ENCODE measurements around the gene CD3D.

CD3D gene

GRCh38 chr11:118359295-118359958 is 16.9 kb upstream of the CD3D start, which contains the start of gene UBE4A:
UBE4A (plus strand) TSS chr11:118359600; CDS start chr11:118365081, 5,481 bp downstream.
- H3K4me1 ChIP-seq (ENCODE audit: insufficient read depth, low read length) = peaks cover 5% of the 10 kb centered on the region
- H3K27ac ChIP-seq (ENCODE audit: low read depth, low read length) = peak within 1 kb of the TSS; percentile 50
- no peaks in the 10 kb centered on the region for H3K27me3 ChIP-seq (ENCODE audit: control insufficient read depth in 1 of 2, insufficient read depth in 2 of 2, low read length in 2 of 2)
- H3K9ac ChIP-seq (ENCODE audit: low read length) = peak within 1 kb of the TSS; percentile 69
- no peaks in the 10 kb centered on the region for H3K9me3 ChIP-seq (ENCODE audit: low read length)
- no peaks in the 10 kb centered on the region for H3K36me3 ChIP-seq (ENCODE audit: insufficient read depth, low read length)
- peak within 1 kb of the TSS; percentile 90 to 91 for H3K4me3 ChIP-seq (ENCODE audit: low read depth in 1 of 2, low read length in 2 of 2)

- Histone ChIP-seq H3K4me1 (ENCODE audit: insufficient read depth, low read length) (peaks cover 5% of the 10 kb centered on the region), H3K36me3 (ENCODE audit: insufficient read depth, low read length) (no peaks in the 10 kb centered on the region), H3K27ac (ENCODE audit: low read depth, low read length) (no peak overlapping the region), H3K9ac (ENCODE audit: low read length) (no peak overlapping the region), H3K27me3 (ENCODE audit: control insufficient read depth in 1 of 2, insufficient read depth in 2 of 2, low read length in 2 of 2) (no peaks in the 10 kb centered on the region), H3K4me3 (ENCODE audit: low read depth in 1 of 2, low read length in 2 of 2) (no peak overlapping the region), H3K9me3 (ENCODE audit: low read length) (no peaks in the 10 kb centered on the region)
Measured at GRCh38 chr11:118358071-118358470, 15.6 kb upstream of the CD3D start.

GRCh38 chr11:118353084-118353710 is 10.7 kb upstream of the CD3D start:
- Histone ChIP-seq H3K9me3 (ENCODE audit: low read length) (no peaks in the 10 kb centered on the region), H3K27me3 (ENCODE audit: control insufficient read depth in 1 of 2, insufficient read depth in 2 of 2, low read length in 2 of 2) (no peaks in the 10 kb centered on the region)

GRCh38 chr11:118349475-118349874 is 7.0 kb upstream of the CD3D start:
- H3K4me3 ChIP-seq (ENCODE audit: low read depth in 1 of 2, low read length in 2 of 2) = no peak overlapping the region
- H3K27me3 ChIP-seq (ENCODE audit: control insufficient read depth in 1 of 2, insufficient read depth in 2 of 2, low read length in 2 of 2) = peaks cover 0 to under 1% of the 10 kb centered on the region in 2 donors
- H3K9me3 ChIP-seq (ENCODE audit: low read length) = no peaks in the 10 kb centered on the region
- H3K27ac ChIP-seq (ENCODE audit: low read depth, low read length) = no peak overlapping the region
- H3K36me3 ChIP-seq (ENCODE audit: insufficient read depth, low read length) = no peaks in the 10 kb centered on the region
- H3K4me1 ChIP-seq (ENCODE audit: insufficient read depth, low read length) = no peaks in the 10 kb centered on the region
- H3K9ac ChIP-seq (ENCODE audit: low read length) = no peak overlapping the region

More at GRCh38 chr11:118353084-118353710, 10.7 kb upstream of the CD3D start:
- no peak overlapping the region for H3K27ac ChIP-seq (ENCODE audit: low read depth, low read length)
- H3K4me3 ChIP-seq (ENCODE audit: low read depth in 1 of 2, low read length in 2 of 2) = no peak overlapping the region
- H3K4me1 ChIP-seq (ENCODE audit: insufficient read depth, low read length) = no peaks in the 10 kb centered on the region
- no peaks in the 10 kb centered on the region for H3K36me3 ChIP-seq (ENCODE audit: insufficient read depth, low read length)
- H3K9ac ChIP-seq (ENCODE audit: low read length) = no peak overlapping the region

GRCh38 chr11:118343981-118344515 is 1.5 kb upstream of the CD3D start, which contains the start of gene CD3G:
CD3G (plus strand) TSS chr11:118344344; CDS start chr11:118344424, 80 bp downstream.
- no peak within 1 kb of the TSS for H3K9ac ChIP-seq (ENCODE audit: low read length)
- H3K4me1 ChIP-seq (ENCODE audit: insufficient read depth, low read length) = no peaks in the 10 kb centered on the region
- H3K27ac ChIP-seq (ENCODE audit: low read depth, low read length) = no peak within 1 kb of the TSS
- H3K36me3 ChIP-seq (ENCODE audit: insufficient read depth, low read length) = no peaks in the 10 kb centered on the region
- H3K9me3 ChIP-seq (ENCODE audit: low read length) = no peaks in the 10 kb centered on the region
- peaks cover 0 to 6% of the 10 kb centered on the region in 2 donors for H3K27me3 ChIP-seq (ENCODE audit: control insufficient read depth in 1 of 2, insufficient read depth in 2 of 2, low read length in 2 of 2)
- no peak within 1 kb of the TSS for H3K4me3 ChIP-seq (ENCODE audit: low read depth in 1 of 2, low read length in 2 of 2)

GRCh38 chr11:118343248-118343647 is 743 bp upstream of the CD3D start:
- Histone ChIP-seq H3K4me3 (ENCODE audit: low read depth in 1 of 2, low read length in 2 of 2) (no peak overlapping the region), H3K9me3 (ENCODE audit: low read length) (no peaks in the 10 kb centered on the region), H3K27ac (ENCODE audit: low read depth, low read length) (no peak overlapping the region), H3K27me3 (ENCODE audit: control insufficient read depth in 1 of 2, insufficient read depth in 2 of 2, low read length in 2 of 2) (peaks cover 0 to 6% of the 10 kb centered on the region in 2 donors), H3K4me1 (ENCODE audit: insufficient read depth, low read length) (no peaks in the 10 kb centered on the region), H3K9ac (ENCODE audit: low read length) (no peak overlapping the region), H3K36me3 (ENCODE audit: insufficient read depth, low read length) (no peaks in the 10 kb centered on the region)

GRCh38 chr11:118341815-118342489 is 553 bp downstream of the CD3D start:
- Histone ChIP-seq H3K4me3 (ENCODE audit: low read depth in 1 of 2, low read length in 2 of 2) (no peak overlapping the region), H3K27me3 (ENCODE audit: control insufficient read depth in 1 of 2, insufficient read depth in 2 of 2, low read length in 2 of 2) (peaks cover 0 to 6% of the 10 kb centered on the region in 2 donors), H3K4me1 (ENCODE audit: insufficient read depth, low read length) (no peaks in the 10 kb centered on the region), H3K9me3 (ENCODE audit: low read length) (no peaks in the 10 kb centered on the region), H3K9ac (ENCODE audit: low read length) (no peak overlapping the region), H3K27ac (ENCODE audit: low read depth, low read length) (no peak overlapping the region), H3K36me3 (ENCODE audit: insufficient read depth, low read length) (no peaks in the 10 kb centered on the region)

- Histone ChIP-seq H3K9me3 (ENCODE audit: low read length) (no peaks in the 10 kb centered on the region), H3K4me1 (ENCODE audit: insufficient read depth, low read length) (no peaks in the 10 kb centered on the region), H3K27me3 (ENCODE audit: control insufficient read depth in 1 of 2, insufficient read depth in 2 of 2, low read length in 2 of 2) (peaks cover 0 to 6% of the 10 kb centered on the region in 2 donors), H3K36me3 (ENCODE audit: insufficient read depth, low read length) (no peaks in the 10 kb centered on the region), H3K4me3 (ENCODE audit: low read depth in 1 of 2, low read length in 2 of 2) (no peak overlapping the region), H3K27ac (ENCODE audit: low read depth, low read length) (no peak overlapping the region), H3K9ac (ENCODE audit: low read length) (no peak overlapping the region)
Measured at GRCh38 chr11:118341261-118341660, 1.2 kb downstream of the CD3D start.

- H3K9ac ChIP-seq (ENCODE audit: low read length) = no peak overlapping the region
- no peaks in the 10 kb centered on the region for H3K36me3 ChIP-seq (ENCODE audit: insufficient read depth, low read length)
- no peaks in the 10 kb centered on the region for H3K4me1 ChIP-seq (ENCODE audit: insufficient read depth, low read length)
- no peak overlapping the region for H3K4me3 ChIP-seq (ENCODE audit: low read depth in 1 of 2, low read length in 2 of 2)
- H3K27ac ChIP-seq (ENCODE audit: low read depth, low read length) = no peak overlapping the region
- peaks cover 0 to 6% of the 10 kb centered on the region in 2 donors for H3K27me3 ChIP-seq (ENCODE audit: control insufficient read depth in 1 of 2, insufficient read depth in 2 of 2, low read length in 2 of 2)
- no peaks in the 10 kb centered on the region for H3K9me3 ChIP-seq (ENCODE audit: low read length)
Measured at GRCh38 chr11:118340449-118340848, 2.1 kb downstream of the CD3D start.

- no peaks in the 10 kb centered on the region for H3K9me3 ChIP-seq (ENCODE audit: low read length)
- no peak overlapping the region for H3K27ac ChIP-seq (ENCODE audit: low read depth, low read length)
- no peak overlapping the region for H3K4me3 ChIP-seq (ENCODE audit: low read depth in 1 of 2, low read length in 2 of 2)
- no peaks in the 10 kb centered on the region for H3K4me1 ChIP-seq (ENCODE audit: insufficient read depth, low read length)
- no peaks in the 10 kb centered on the region for H3K36me3 ChIP-seq (ENCODE audit: insufficient read depth, low read length)
- H3K9ac ChIP-seq (ENCODE audit: low read length) = no peak overlapping the region
- H3K27me3 ChIP-seq (ENCODE audit: control insufficient read depth in 1 of 2, insufficient read depth in 2 of 2, low read length in 2 of 2) = peaks cover 0 to 5% of the 10 kb centered on the region in 2 donors
Measured at GRCh38 chr11:118339281-118339961, 3.1 kb downstream of the CD3D start.

- Histone ChIP-seq H3K27ac (ENCODE audit: low read depth, low read length) (no peak overlapping the region), H3K4me3 (ENCODE audit: low read depth in 1 of 2, low read length in 2 of 2) (no peak overlapping the region), H3K36me3 (ENCODE audit: insufficient read depth, low read length) (no peaks in the 10 kb centered on the region), H3K27me3 (ENCODE audit: control insufficient read depth in 1 of 2, insufficient read depth in 2 of 2, low read length in 2 of 2) (no peaks in the 10 kb centered on the region), H3K9ac (ENCODE audit: low read length) (no peak overlapping the region), H3K4me1 (ENCODE audit: insufficient read depth, low read length) (no peaks in the 10 kb centered on the region), H3K9me3 (ENCODE audit: low read length) (no peaks in the 10 kb centered on the region)
Measured at GRCh38 chr11:118338637-118339061, 3.9 kb downstream of the CD3D start.

All from muscle layer of colon (tissue), 2 donors.